Left cardiac atrium (tissue), 4 donors: Measurements from ENCODE around the gene KRT2. TPM values are rescaled to one million over a fixed set of nuclear protein-coding genes. Genes with fewer than 3 reads are reported as not detected.

Experiments
- ATAC-seq, 2 donors: fragments of 200-7000 bp; cut with Tn5 transposase; one replicate each; pipeline ENCODE4 v1.9.1; 2020; ENCODE audit warnings: mild to moderate bottlenecking in 2 of 2, moderate library complexity in 2 of 2
- DNase-seq: peaks from one replicate; pipeline ENCODE4 v3.0.0-alpha.2; 2020
- intact Hi-C, 2 donors: fragments of 100-400 bp; cut with DNase I; formaldehyde crosslinking; loops; one replicate each; pipeline versions ENCODE4 v1.14.1 to v1.15.1; 2022 to 2023
- long read RNA-seq: library from polyadenylated mRNA; unstranded; transcript quantifications from one replicate; pipeline ENCODE4 v2.0.0, GENCODE V29; 2021
- total RNA-seq, 2 donors: library from RNA; stranded (reverse); fragmentation: NEBNext Ultra II Directional; extraction: Animal tissue kit (Norgen Biotek cat#: 25700); gene quantifications; one replicate each; pipeline ENCODE4 v1.2.1, GENCODE V29; 2021
- donor health status: DM: no; HTN: yes; CAD: no.
- donor health status: DM: no; HTN: yes; CAD: no; lungs with severe emphysema.
- donor health status: DM: yes; HTN: yes; CAD: no.
- donor health status: Dilated cardiomyopathy.

Gene KRT2
- not detected for total RNA-seq
- long read RNA-seq: 0 reads

GRCh38 chr12:52651726-52652261 lies at the start of gene KRT2:
Gene KRT2, minus strand, starts transcription at chr12:52652211. Its CDS starts 69 bp downstream, at chr12:52652142.
- intact Hi-C loops: no loop called here
- DNase-seq (no peak), ATAC-seq (no peak)

DNA sequence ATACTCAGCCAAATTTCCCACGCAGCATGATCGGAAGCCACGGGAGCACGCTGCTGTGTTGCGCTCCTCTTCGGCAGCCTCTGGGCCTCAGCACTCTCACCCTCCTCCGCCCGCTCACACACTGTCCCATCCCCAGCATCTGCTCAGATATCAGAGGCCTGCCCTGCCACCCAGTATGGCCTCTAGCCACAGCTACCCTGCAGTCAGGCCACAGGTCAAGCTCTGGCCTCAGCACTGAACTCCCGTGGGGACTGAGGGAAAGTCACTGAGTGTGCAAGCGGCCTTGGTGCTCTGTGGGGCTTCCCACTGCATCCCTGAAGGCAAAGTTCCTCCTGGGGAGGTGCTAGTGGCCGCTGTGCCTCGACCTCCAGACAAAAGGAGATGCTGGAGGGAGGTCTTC lies 49.3 kb upstream of the KRT2 start:
- DNase-seq (no peak), ATAC-seq (no peak)
- intact Hi-C loops: no loop called here

- ATAC-seq: peak; percentile 12 to 62
- no peak for DNase-seq
- intact Hi-C loops: no loop called here
Observed at GRCh38 chr12:52699960-52700359, 47.9 kb upstream of the KRT2 start.

DNA sequence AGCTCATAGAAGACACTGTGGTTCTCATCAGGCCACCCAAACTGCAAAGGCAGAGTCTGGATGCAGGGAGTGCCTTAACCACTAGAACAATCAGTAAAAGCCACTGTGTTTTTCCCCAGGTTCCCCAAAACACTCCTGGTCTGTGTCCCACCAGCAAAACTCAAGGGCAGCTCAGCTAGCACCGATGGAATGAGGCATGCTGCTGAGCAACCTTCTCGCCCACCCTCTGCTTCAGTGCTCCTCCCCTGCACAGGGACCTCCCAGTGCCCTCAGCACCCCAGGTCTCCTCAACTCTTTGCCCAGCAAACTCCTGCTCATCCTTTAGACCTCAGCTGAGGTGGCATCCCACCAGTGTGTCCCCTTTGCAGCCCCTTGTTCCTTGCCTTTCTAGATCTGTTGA lies 47.4 kb upstream of the KRT2 start:
- DNase-seq: no peak
- ATAC-seq: no peak
- intact Hi-C loops: no loop called here

GRCh38 chr12:52698651-52699340 lies 46.8 kb upstream of the KRT2 start:
- DNase-seq (no peak), ATAC-seq (peak; percentile 79 to 83)

DNA sequence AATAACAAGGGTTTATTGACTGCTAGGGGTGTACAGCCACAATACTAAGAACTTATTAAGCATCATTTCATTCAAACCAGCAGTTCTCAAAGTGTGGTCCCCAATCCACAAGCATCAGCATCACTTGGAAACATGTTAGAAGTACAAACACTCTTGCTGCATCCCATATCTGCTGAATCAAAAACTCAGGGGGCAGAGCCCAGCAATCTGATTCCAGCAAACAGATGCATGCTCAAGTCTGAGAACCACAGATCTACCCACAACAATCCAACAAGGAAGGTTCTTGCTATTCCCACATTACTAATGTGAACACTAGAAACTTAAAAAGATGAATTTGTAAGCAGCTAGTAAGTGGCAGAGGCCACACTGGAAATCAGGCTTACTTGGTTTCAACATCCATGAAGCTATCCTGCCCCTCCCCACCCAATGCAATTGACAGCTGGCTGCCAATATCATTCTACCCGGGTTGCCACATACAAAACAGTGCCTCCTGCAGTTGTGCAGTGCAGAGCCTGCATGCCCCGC lies 45.1 kb upstream of the KRT2 start:
- DNase-seq (no peak), ATAC-seq (no peak)
- intact Hi-C loops: no loop called here

More at GRCh38 chr12:52698651-52699340, 46.8 kb upstream of the KRT2 start:
- intact Hi-C loops: no loop called here

GRCh38 chr12:52696588-52696987 lies 44.6 kb upstream of the KRT2 start:
- intact Hi-C loops: no loop called here
- ATAC-seq (no peak), DNase-seq (no peak)

DNA sequence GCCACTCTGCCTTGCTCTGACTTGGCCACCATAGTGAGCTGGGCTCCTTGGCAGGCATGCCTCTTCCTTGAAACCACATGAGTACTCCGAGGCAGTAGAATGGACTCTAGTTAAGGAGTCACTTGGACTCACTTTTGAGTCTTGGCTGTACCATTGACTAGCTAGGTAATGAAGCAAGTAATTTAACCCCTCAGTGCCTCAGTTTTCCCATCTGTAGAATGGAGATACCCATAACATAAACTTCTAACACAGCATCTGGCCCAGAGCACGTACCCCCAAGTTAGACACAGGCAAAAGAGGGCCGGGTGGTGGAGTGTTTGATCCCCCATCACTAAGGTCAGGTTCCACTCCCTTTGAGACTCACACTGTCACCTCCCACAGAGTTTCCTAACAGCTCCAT lies 43.0 kb upstream of the KRT2 start:
- ATAC-seq: no peak
- intact Hi-C loops: no loop called here
- no peak for DNase-seq

DNA sequence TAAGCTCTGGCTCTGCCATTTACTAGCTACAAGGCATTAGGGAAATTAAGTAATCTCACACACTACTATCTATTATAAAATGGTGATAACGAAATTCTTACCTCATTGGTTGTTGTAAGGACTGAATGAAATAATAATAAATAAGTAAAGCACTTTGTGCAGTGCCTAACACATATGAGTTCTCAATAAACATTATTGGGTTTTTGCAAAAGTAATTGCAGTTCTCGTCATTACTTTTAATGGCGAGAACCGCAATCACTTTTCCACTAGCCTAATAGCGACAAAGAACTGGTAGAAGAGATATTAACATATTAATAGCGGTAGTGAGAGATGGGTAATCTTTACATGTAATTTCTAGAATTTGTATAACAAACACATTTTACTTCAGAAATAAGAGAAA lies 42.1 kb upstream of the KRT2 start:
- ATAC-seq (no peak), DNase-seq (no peak)
- intact Hi-C loops: no loop called here

- intact Hi-C loops: no loop called here
- no peak for ATAC-seq
- no peak for DNase-seq
Observed at GRCh38 chr12:52693261-52693660, 41.2 kb upstream of the KRT2 start.

DNA sequence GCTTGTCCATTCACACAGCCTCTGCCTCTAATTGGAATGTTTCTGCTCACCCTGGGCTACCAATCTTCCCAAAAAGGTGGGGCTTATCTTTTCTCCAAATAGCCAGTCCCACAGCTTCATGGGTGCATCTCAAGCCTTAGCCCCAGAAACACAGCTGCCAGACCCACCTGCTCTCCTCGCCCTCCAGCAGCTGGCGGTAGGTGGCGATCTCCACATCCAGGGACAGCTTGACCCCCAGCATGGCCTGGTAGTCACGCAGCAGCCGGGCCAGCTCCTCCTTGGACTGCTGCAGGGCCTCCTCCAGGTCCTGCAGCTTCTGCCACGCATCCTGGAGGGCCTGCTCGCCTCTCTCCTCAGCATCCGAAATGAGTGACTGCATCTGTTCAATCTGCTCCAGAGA lies 40.2 kb upstream of the KRT2 start:
- intact Hi-C loops: no loop called here
- no peak for DNase-seq
- ATAC-seq: no peak

DNA sequence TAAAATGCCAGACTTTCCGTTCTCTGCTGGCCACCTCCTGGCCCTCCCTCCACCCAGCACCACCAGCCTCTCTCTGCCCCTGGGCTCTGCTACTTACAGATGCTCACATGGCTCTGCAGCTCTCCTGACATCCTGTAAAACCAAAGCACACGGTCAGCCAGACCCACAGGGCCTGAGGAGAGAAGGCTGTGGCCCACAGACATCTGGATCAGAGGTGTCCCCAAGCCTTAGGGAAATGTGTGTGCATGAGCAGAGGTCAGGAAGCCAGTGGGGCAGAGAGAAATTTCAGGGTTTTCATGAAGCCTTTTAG lies 39.8 kb upstream of the KRT2 start:
- DNase-seq: no peak

DNA sequence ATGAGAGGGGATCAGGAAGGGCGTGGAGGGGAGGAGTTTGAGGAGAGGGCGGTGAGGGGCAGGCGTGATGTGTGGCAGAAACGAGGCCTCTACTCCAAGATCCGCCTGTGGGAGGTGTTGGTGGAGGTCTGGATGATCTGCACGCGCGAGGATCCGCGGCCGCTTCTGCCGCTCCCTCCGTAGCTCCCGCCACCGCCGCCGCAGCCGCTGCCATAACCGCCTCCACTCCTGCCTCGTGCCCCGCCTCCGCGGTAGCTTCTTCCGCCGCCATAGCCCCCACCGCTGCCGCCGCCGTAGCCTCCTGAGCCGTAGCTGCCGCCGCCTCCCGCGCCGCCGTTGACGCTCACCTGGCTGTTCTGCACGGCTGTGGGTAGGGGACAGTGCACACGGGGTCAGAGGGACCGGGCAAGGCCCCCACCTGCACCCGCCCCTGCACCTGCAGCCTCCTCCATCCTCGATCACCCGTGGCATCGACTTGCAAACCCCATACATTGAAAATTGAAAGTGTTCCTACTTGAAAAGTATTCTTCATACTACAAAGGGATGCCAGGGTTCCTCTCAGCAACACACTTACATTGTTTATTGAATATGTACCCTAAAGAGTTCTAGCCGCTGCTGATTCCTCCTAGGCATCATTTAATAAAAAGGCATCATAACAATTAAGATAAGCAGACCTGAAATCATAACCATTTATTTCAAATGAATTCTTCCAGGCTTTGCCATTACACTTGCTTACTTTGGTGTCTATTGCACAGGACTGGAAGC lies 39.2 kb upstream of the KRT2 start:
- DNase-seq: peak; percentile 27
- intact Hi-C loops: no loop called here
- ATAC-seq: peak in 1 of 2 donors; percentile 72

More for the DNA sequence above, 39.8 kb upstream of the KRT2 start:
- no peak for ATAC-seq
- intact Hi-C loops: no loop called here

DNA sequence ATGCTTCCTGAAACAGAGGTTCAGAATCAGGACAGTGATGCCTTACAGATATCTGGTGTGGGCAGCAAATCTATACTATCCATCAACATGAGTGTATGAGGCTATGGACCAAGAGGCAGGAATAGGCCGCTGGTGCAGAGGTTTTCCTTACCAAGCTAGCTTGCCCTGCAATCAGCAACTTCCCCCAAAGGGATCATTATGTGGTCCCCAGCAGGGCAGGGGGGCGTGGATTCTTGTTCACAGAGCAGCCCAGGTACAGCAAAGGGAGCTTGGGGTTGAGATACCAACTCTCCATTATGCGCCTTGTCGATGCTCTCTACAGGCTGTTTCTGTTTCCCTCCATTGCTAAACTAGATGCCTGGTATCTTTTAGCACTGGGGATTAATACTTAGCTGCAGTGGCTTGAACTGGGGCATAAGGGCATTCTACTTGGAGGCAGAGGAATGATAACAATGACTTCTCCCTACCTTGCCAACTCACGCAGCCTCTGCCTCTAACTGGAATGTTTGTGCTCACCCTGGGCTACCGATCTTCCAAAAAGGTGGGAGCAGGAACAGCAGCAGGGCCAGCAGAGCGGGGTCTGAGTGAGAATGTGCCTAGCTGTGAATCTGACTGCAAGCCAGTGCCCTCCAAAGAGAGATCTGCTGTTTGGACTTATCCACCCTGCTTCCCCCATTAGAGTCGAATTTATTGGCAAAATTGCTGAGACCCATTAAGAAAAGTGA lies 38.5 kb upstream of the KRT2 start:
- intact Hi-C loops: no loop called here
- no peak for DNase-seq
- ATAC-seq: no peak

DNA sequence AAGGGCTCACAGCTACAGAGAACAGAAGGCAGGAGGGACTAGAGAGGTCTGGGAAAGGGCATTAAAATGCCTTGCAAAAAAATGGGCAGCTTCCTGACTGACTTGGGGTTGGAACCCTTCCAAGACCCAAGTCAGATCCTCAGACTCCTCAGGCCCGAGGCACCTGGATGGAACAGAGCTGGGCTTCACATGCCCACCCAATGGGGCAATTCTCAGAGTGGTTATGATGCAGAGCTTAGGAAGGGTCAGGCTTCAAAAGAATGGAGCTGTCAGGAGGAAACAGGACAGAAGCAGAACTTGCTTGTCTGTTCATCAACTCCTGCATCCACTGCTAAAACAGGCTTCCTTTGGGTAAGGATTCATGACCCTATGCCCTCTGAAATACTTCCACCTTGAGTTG lies 37.9 kb upstream of the KRT2 start:
- intact Hi-C loops: no loop called here
- DNase-seq (no peak), ATAC-seq (no peak)

DNA sequence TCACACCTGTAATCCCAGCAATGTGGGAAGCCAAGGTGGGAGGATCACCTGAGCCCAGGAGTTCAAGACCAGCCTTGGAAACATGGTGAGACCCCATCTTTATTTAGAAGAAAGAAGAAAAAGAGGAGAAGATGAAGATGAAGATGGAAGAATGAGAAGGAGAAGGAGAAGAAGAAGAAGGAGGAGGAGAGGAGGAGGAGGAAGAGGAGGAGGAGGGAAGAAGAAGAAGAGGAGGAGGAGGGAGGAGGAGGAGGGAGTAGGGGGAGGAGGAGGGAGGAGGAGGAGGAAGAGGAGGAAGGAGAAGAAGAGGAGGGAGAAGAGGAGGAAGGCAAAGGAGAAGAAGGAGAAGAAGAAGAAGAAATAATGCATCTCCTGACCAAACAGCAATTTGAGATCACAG lies 37.2 kb upstream of the KRT2 start:
- intact Hi-C loops: no loop called here
- ATAC-seq (no peak), DNase-seq (no peak)

DNA sequence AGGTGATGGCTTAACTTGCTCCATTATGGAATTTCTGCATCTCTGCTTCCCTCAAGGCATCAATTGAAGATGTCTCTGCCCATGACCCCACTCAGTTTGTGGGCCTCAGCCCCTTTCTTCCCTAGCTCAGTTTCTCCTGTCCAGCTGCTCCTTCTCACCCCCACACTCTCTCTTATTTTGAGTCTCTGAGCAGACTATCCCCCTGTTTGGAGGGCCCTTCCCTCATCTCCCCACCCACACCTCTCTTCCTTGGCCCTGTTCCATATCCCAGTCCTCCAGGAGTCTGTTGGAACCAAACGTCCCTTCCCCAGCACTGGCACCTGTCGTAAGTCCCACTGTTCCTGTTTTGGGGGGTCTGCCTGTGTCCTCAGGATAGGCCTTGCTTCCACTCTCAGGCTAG lies 36.5 kb upstream of the KRT2 start:
- ATAC-seq (no peak), DNase-seq (no peak)
- intact Hi-C loops: no loop called here

DNA sequence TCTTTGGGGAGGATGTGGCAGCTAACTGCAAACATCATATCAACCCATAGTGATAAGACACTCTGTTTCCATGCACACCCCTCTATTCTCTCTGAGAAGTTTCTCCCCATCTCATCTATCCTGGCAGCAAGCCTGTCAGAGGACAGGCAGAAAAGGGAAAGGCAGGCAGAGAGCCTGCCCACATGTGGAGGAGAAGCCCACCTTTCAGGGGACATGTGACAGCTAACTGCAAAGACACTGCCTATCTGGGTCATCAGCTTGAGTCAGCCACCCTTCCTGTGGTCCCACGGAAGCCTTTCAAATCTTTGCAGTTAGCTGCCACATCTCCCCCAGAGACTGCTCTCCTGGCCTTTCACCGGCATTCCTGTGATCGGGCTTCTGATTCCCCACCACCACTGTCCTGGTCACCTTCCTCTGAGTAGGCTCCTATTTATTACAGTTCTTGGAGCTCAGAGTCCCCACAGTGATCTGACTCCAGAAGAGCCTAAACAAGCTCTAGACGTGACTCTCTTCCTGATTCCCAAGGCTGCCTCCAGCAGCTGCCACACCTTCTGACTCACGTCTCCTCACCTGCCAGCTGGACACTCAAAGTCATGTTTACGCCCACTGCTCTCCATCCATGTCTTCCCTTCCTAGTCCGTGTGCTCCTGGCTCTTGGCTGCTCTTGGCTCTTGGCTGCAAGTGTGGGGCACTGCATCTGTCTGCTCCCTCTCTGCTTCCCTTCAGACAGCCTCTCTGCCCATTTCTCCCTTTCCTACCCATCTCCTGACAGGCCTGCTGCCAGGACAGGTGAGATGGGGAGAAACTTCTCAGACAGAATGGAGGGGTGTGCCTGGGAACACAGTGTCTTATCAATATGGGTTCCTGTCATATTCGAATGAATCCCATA lies 35.7 kb upstream of the KRT2 start:
- DNase-seq (no peak), ATAC-seq (peak in 1 of 2 donors; percentile 19)
- intact Hi-C loops: no loop called here
